PC-3 (cell line): Measurements from ENCODE around the gene GLCE. TPM values are rescaled to one million over a fixed set of nuclear protein-coding genes. Genes with fewer than 3 reads are reported as not detected.

Experiments
- ATAC-seq: fragments of 200-7000 bp; cut with Tn5 transposase; 2 replicates; pipeline ENCODE4 v1.9.1; 2020; ENCODE audit warnings: mild to moderate bottlenecking, moderate library complexity
- BruUV-seq: library from RNA; stranded (reverse); fragments of 400-500 nt; replicated peaks from 2 replicates; lab custom pipeline; 2021; lab: Mats Ljungman, UMichigan
- CTCF ChIA-PET: fragments of 300-600 bp; sonication (Branson Sonifier 250); formaldehyde crosslinking; loops from one replicate; lab custom pipeline; 2022; ENCODE audit warnings: antibody characterized with exemption; lab: Charles Lee
- POLR2A ChIA-PET: fragments of 300-600 bp; sonication (Branson Sonifier 250); formaldehyde crosslinking; loops from one replicate; lab custom pipeline; 2022; ENCODE audit warnings: antibody characterized with exemption; ENCODE audit not compliant: unreplicated experiment; lab: Charles Lee
- DNase-seq: peaks from one replicate; pipeline ENCODE4 v3.0.0-alpha.2; 2015
- H2AFZ ChIP-seq: fragments of 300-600 bp; sonication (generic); 2 replicates; pipeline ENCODE4 v1.6.0; 2016; ENCODE audit warnings: antibody characterized with exemption, low read length
- H3F3A ChIP-seq: fragments of 300-600 bp; sonication (generic); one replicate; pipeline ENCODE4 v1.6.0; 2017; ENCODE audit warnings: antibody characterized with exemption, low read length, control low read depth, mild to moderate bottlenecking; ENCODE audit not compliant: unreplicated experiment
- H3K27ac ChIP-seq: fragments of 300-600 bp; sonication (generic); 2 replicates; pipeline ENCODE4 v1.5.1; 2016; ENCODE audit warnings: mild to moderate bottlenecking, low read length
- H3K27me3 ChIP-seq: fragments of 300-600 bp; sonication (generic); 2 replicates; pipeline ENCODE4 v1.6.1; 2016; ENCODE audit warnings: low read length, mixed read lengths
- H3K36me3 ChIP-seq: fragments of 300-600 bp; sonication (generic); 2 replicates; pipeline ENCODE4 v1.6.1; 2016; ENCODE audit warnings: low read depth, mixed run types, low read length, mixed read lengths
- H3K4me1 ChIP-seq: fragments of 300-600 bp; sonication (generic); 2 replicates; pipeline ENCODE4 v1.5.1; 2016; ENCODE audit warnings: low read length; ENCODE audit not compliant: insufficient read depth
- H3K4me2 ChIP-seq: fragments of 300-600 bp; sonication (generic); 2 replicates; pipeline ENCODE4 v1.6.0; 2016; ENCODE audit warnings: low read length
- H3K4me3 ChIP-seq: fragments of 300-600 bp; sonication (generic); 2 replicates; pipeline ENCODE4 v1.5.1; 2016; ENCODE audit warnings: mild to moderate bottlenecking, low read length, mixed read lengths
- H3K79me2 ChIP-seq: fragments of 300-600 bp; sonication (generic); 2 replicates; pipeline ENCODE4 v1.6.1; 2017; ENCODE audit warnings: low read length, mixed read lengths
- H3K9ac ChIP-seq: fragments of 300-600 bp; sonication (generic); 2 replicates; pipeline ENCODE4 v1.6.0; 2016; ENCODE audit warnings: mild to moderate bottlenecking, low read length
- H3K9me2 ChIP-seq: fragments of 300-600 bp; sonication (generic); replicated peaks from 2 replicates; pipeline ENCODE4 v1.6.1; 2016; ENCODE audit warnings: mixed run types, low read length, mixed read lengths
- H3K9me3 ChIP-seq: fragments of 300-600 bp; sonication (generic); 2 replicates; pipeline ENCODE4 v1.6.1; 2016; ENCODE audit warnings: low read length, mixed read lengths
- H4K20me1 ChIP-seq: fragments of 300-600 bp; sonication (generic); 2 replicates; pipeline ENCODE4 v1.6.1; 2016; ENCODE audit warnings: low read length, mixed read lengths
- CTCF ChIP-seq: fragments of 300-600 bp; sonication (generic); conservative IDR thresholded peaks from 2 replicates; pipeline ENCODE4 v1.5.1; 2017; ENCODE audit warnings: antibody characterized with exemption, low read depth, mild to moderate bottlenecking, low read length
- EZH2 ChIP-seq: fragments of 300-600 bp; sonication (generic); IDR thresholded peaks from one replicate; pipeline ENCODE4 v1.6.1; 2017; ENCODE audit warnings: antibody characterized with exemption, mild to moderate bottlenecking, low read length; ENCODE audit not compliant: unreplicated experiment
- EZH2phosphoT487 ChIP-seq: fragments of 300-600 bp; sonication (generic); IDR thresholded peaks from 2 replicates; pipeline ENCODE4 v1.6.1; 2018; ENCODE audit warnings: mild to moderate bottlenecking, antibody characterized with exemption, low read length, borderline replicate concordance
- intact Hi-C: fragments of 100-400 bp; cut with micrococcal nuclease; formaldehyde crosslinking; loops from 2 replicates; pipeline ENCODE4 v1.9.0; 2023
- total RNA-seq: library from RNA; depleted of rRNA; stranded (reverse); fragments of >200 nt; gene quantifications from 2 replicates; pipeline ENCODE4 v1.2.3, GENCODE V29; 2014

The GLCE gene
- total RNA-seq, 1 experiment from 2014 or later, result 15.4 TPM

- no peak for ATAC-seq
- ChIA-PET CTCF (no interaction called here), POLR2A (no interaction called here)
Observed at GRCh38 chr15:69277316-69277715, 116.9 kb downstream of the GLCE start.

GRCh38 chr15:69279636-69280035 is 119.2 kb downstream of the GLCE start:
- intact Hi-C loops, result no loop called here
- ATAC-seq (no peak), DNase-seq (no peak)
- Histone ChIP-seq H3K36me3 (no peaks in the 10 kb centered on the region), H3K4me1 (no peaks in the 10 kb centered on the region), H3K4me2 (no peak overlapping the region), H3K27me3 (no peaks in the 10 kb centered on the region), H3K9ac (no peak overlapping the region), H2AFZ (no peak overlapping the region), H3K9me3 (no peaks in the 10 kb centered on the region), H3K27ac (no peak overlapping the region), H3F3A (no peaks in the 10 kb centered on the region), H3K9me2 (no peaks in the 10 kb centered on the region), H4K20me1 (no peaks in the 10 kb centered on the region), H3K79me2 (no peaks in the 10 kb centered on the region), H3K4me3 (no peak overlapping the region)
- ChIA-PET CTCF (no interaction called here), POLR2A (no interaction called here)
- no peak for TF ChIP-seq CTCF
- TF ChIP-seq EZH2, result no peak
- no peak for TF ChIP-seq EZH2phosphoT487
- no TSS peak for BruUV-seq

More at GRCh38 chr15:69277316-69277715, 116.9 kb downstream of the GLCE start:
- intact Hi-C loops, result no loop called here
- no peaks in the 10 kb centered on the region for H3K9me3 ChIP-seq
- H3K36me3 ChIP-seq, result no peaks in the 10 kb centered on the region
- no peak overlapping the region for H2AFZ ChIP-seq
- H3K4me2 ChIP-seq, result no peak overlapping the region
- H3K9ac ChIP-seq, result no peak overlapping the region
- H3F3A ChIP-seq, result no peaks in the 10 kb centered on the region
- no peak for TF ChIP-seq EZH2
- TF ChIP-seq EZH2phosphoT487, result no peak
- no peak for TF ChIP-seq CTCF
- no peaks in the 10 kb centered on the region for H3K9me2 ChIP-seq
- no peaks in the 10 kb centered on the region for H3K27me3 ChIP-seq
- no peak for DNase-seq
- no peaks in the 10 kb centered on the region for H4K20me1 ChIP-seq
- H3K79me2 ChIP-seq, result no peaks in the 10 kb centered on the region
- H3K4me1 ChIP-seq, result no peaks in the 10 kb centered on the region
- no peak overlapping the region for H3K27ac ChIP-seq
- no TSS peak for BruUV-seq
- no peak overlapping the region for H3K4me3 ChIP-seq

GRCh38 chr15:69280783-69281182 is 120.3 kb downstream of the GLCE start:
- ChIA-PET POLR2A (no interaction called here), CTCF (no interaction called here)
- Histone ChIP-seq H3K36me3 (no peaks in the 10 kb centered on the region), H3K9ac (no peak overlapping the region), H3K9me2 (no peaks in the 10 kb centered on the region), H3K27me3 (no peaks in the 10 kb centered on the region), H3K27ac (no peak overlapping the region), H3K4me2 (no peak overlapping the region), H3K4me1 (no peaks in the 10 kb centered on the region), H3K9me3 (no peaks in the 10 kb centered on the region), H3K4me3 (no peak overlapping the region), H3F3A (no peaks in the 10 kb centered on the region), H3K79me2 (no peaks in the 10 kb centered on the region), H2AFZ (no peak overlapping the region), H4K20me1 (no peaks in the 10 kb centered on the region)
- intact Hi-C loops, result no loop called here
- no peak for TF ChIP-seq EZH2phosphoT487
- no peak for TF ChIP-seq EZH2
- TF ChIP-seq CTCF, result no peak
- no peak for ATAC-seq
- DNase-seq, result no peak
- BruUV-seq, result no TSS peak
